PC-3 (cell line): ENCODE results near the gene TMEM242.

Source experiments
- CTCF ChIP-seq: fragments of 300-600 bp; sonication (generic); conservative IDR thresholded peaks from 2 replicates; pipeline ENCODE4 v1.5.1; 2017; ENCODE audit warnings: antibody characterized with exemption, low read depth, mild to moderate bottlenecking, low read length
- EZH2 ChIP-seq: fragments of 300-600 bp; sonication (generic); IDR thresholded peaks from one replicate; pipeline ENCODE4 v1.6.1; 2017; ENCODE audit warnings: antibody characterized with exemption, mild to moderate bottlenecking, low read length; ENCODE audit not compliant: unreplicated experiment
- EZH2phosphoT487 ChIP-seq: fragments of 300-600 bp; sonication (generic); IDR thresholded peaks from 2 replicates; pipeline ENCODE4 v1.6.1; 2018; ENCODE audit warnings: mild to moderate bottlenecking, antibody characterized with exemption, low read length, borderline replicate concordance

- TF ChIP-seq CTCF (no peak), EZH2 (no peak), EZH2phosphoT487 (no peak)
These were observed 18.2 kb downstream of the TMEM242 start for GRCh38 chr6:157304899-157305663.
